Naive thymus-derived CD8-positive, alpha-beta T cell (primary cell): ENCODE measurements around the gene KLF14. TPM values are rescaled to one million over a fixed set of nuclear protein-coding genes. Genes with fewer than 3 reads are reported as not detected.
"Not testable (repeated sequence)": the region's sequence is repeated elsewhere in the genome, so short reads cannot be mapped to it uniquely, and the experiment has no call there.

Source experiments
- ATAC-seq, 2 donors: fragments of 150-1000 bp; cut with Tn5 transposase in 1 of 2; sonication (Bioruptor Pico), chemical (Tn5 transposase) in 1 of 2; 1 replicate in 1 of 2; 2 replicates in 1 of 2; pipeline ENCODE4 v1.10.0; 2021; ENCODE audit warnings: mild to moderate bottlenecking in 2 of 2, moderate library complexity in 2 of 2
- POLR2A ChIA-PET: fragments of 350-600 bp; sonication (Branson Sonifier 250); formaldehyde crosslinking; loops from one replicate; lab custom pipeline; 2021; ENCODE audit warnings: antibody characterized with exemption; lab: Charles Lee
- DNase-seq, 10 donors: peaks; one replicate each; pipeline versions ENCODE4 v3.0.0 to v3.0.0-alpha.2; 2020 to 2022
- H3K27ac Mint-ChIP-seq, 10 donors: one replicate each; pipeline ENCODE4 v1.8.0; 2020 to 2022; ENCODE audit warnings: mild to moderate bottlenecking in 10 of 10, mixed read lengths in 10 of 10, moderate library complexity in 4 of 10, inconsistent platforms in 1 of 10
- H3K27me3 Mint-ChIP-seq, 5 donors: one replicate each; pipeline ENCODE4 v1.8.0; 2021 to 2022; ENCODE audit warnings: mixed read lengths in 5 of 5
- H3K36me3 Mint-ChIP-seq, 3 donors: one replicate each; pipeline ENCODE4 v1.8.0; 2020 to 2022; ENCODE audit warnings: mixed read lengths in 3 of 3, mild to moderate bottlenecking in 2 of 3, inconsistent platforms in 1 of 3
- H3K4me1 Mint-ChIP-seq, 4 donors: one replicate each; pipeline ENCODE4 v1.8.0; 2021 to 2022; ENCODE audit warnings: mixed read lengths in 4 of 4
- H3K4me3 Mint-ChIP-seq, 10 donors: one replicate each; pipeline ENCODE4 v1.8.0; 2020 to 2022; ENCODE audit warnings: mild to moderate bottlenecking in 10 of 10, mixed read lengths in 10 of 10, moderate library complexity in 6 of 10, inconsistent platforms in 1 of 10
- H3K9me3 Mint-ChIP-seq, 9 donors: one replicate each; pipeline ENCODE4 v1.8.0; 2020 to 2022; ENCODE audit warnings: mixed read lengths in 9 of 9, mild to moderate bottlenecking in 3 of 9, inconsistent platforms in 1 of 9, moderate library complexity in 1 of 9
- polyA plus RNA-seq, 3 donors: library from polyadenylated mRNA; unstranded; fragments of 300-500 nt; fragmentation: Illumina TruSeq; gene quantifications; one replicate each; pipeline ENCODE4 v1.2.3, GENCODE V29; 2021
- total RNA-seq, 8 experiments: library from RNA in 2 of 8; stranded (reverse) in 2 of 8; gene quantifications; one replicate each; pipeline ENCODE4 v1.2.3 and lab custom pipeline; 2021 to 2026

KLF14 gene
- not detected for total RNA-seq
- not detected for polyA plus RNA-seq
- 0 to 0.14 (median 0) reads per million in 6 experiments for total RNA-seq (lab: John Stamatoyannopoulos, UW)

DNA sequence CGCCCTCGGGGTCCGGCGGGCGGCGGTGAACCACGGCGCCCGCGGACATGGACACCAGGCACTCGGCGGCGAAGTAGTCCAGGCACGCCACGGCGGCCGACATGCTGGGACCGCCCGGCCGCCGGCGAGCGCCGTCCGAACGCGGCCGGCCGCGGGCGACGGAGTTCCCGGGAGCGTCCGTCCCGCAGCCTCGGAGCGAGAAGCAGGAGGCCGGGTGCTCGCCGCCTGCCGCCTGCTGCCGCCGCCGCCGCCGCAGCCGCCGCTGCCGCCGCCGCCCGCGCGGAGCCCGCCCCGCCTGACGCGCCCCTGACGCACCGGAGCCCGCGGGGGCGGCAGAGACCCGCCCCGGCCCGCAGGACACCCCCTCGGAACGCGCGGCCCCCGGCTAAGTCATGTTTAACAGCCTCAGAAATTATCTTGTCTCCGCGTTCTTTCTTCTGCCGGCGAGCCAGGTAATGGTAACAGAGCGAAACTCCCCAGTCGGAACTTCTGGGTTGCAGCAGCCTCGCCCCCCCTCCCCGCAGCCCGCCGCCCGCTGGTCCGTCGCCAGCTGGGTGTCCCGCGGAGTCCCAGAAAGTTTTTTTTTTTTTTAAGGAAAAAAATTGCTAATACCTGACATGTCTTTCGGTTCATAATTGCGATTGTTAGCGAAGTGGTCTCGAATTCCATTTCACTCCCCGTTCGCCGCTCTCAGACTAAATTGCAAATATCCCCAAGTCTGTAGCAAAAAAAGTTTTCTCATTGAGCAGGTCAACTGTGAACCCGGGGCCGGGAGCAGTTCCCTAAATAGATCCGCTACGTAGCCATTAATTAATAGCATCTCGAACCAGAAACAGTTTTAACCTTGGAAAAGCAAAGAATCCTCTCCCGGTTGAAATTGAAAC is at the start of gene KLF14:
Gene KLF14, minus strand, starts transcription at position 277 of the 884 bp plus-strand sequence. Its CDS starts 174 bp downstream, at position 103.
- Mint-ChIP-seq H3K4me3 (peak within 1 kb of the TSS; percentile 74 to 92 (median 86)), H3K27ac (peak within 1 kb of the TSS in 4 of 10 donors; percentile 9 to 69 (median 44)), H3K9me3 (peaks cover 0 to 38% (median 2%) of the 10 kb centered on the region in 9 donors), H3K36me3 (peaks cover 3 to 13% (median 9%) of the 10 kb centered on the region in 3 donors), H3K4me1 (peaks cover 0 to 10% (median 7%) of the 10 kb centered on the region in 4 donors), H3K27me3 (peaks cover 55 to 80% (median 76%) of the 10 kb centered on the region in 5 donors)
- DNase-seq (peak in 8 of 10 donors; percentile 23 to 64 (median 48)), ATAC-seq (peak; percentile 70 to 74)
- POLR2A ChIA-PET, result no interaction called here

- peaks cover 0 to 7% (median 5%) of the 10 kb centered on the region in 3 donors for H3K36me3 Mint-ChIP-seq
- H3K4me1 Mint-ChIP-seq, result no peaks in the 10 kb centered on the region
- no peak overlapping the region for H3K4me3 Mint-ChIP-seq
- H3K27ac Mint-ChIP-seq, result no peak overlapping the region
- peaks cover 17 to 68% (median 28%) of the 10 kb centered on the region in 5 donors for H3K27me3 Mint-ChIP-seq
- ATAC-seq, result no peak
- peaks cover 0 to 19% (median 2%) of the 10 kb centered on the region in 9 donors for H3K9me3 Mint-ChIP-seq
- POLR2A ChIA-PET, result no interaction called here
- DNase-seq, result no peak
Measured at GRCh38 chr7:130781346-130781745, 47.3 kb upstream of the KLF14 start.

DNA sequence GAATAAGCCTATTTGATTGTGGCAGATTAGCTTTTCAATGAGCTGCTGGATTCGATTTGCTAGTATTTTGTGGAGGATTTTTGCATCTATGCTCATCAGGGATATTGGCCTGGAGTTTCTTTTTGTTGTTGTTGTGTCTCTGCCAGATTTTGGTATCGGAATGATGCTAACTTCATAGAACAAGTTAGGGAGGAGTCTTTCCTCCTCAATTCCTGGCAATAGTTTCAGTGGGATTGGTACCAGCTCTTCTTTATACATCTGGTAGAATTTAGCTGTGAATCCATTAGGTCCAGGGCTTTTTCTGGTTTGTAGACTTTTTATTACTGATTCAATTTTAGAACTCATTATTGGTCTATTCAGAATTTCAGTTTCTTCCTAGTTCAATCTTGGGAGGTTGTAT is 43.4 kb upstream of the KLF14 start:
- no peak for ATAC-seq
- H3K27me3 Mint-ChIP-seq, result peaks cover 16 to 56% (median 19%) of the 10 kb centered on the region in 5 donors

GRCh38 chr7:130772456-130772855 is 38.4 kb upstream of the KLF14 start:
- H3K27ac Mint-ChIP-seq, H3K4me3 Mint-ChIP-seq, ATAC-seq, H3K4me1 Mint-ChIP-seq, DNase-seq, POLR2A ChIA-PET: not testable (repeated sequence)
- Mint-ChIP-seq H3K9me3 (peaks cover 17 to 60% (median 43%) of the 10 kb centered on the region in 9 donors), H3K36me3 (peaks cover 0 to 45% (median 14%) of the 10 kb centered on the region in 3 donors), H3K27me3 (peaks cover 4 to 30% (median 7%) of the 10 kb centered on the region in 5 donors)

More for the DNA sequence above, 43.4 kb upstream of the KLF14 start:
- Mint-ChIP-seq H3K4me1 (no peaks in the 10 kb centered on the region), H3K36me3 (peaks cover 0 to 10% (median 7%) of the 10 kb centered on the region in 3 donors), H3K27ac (no peak overlapping the region), H3K9me3 (peaks cover 2 to 32% (median 12%) of the 10 kb centered on the region in 9 donors), H3K4me3 (no peak overlapping the region)
- no peak for DNase-seq
- POLR2A ChIA-PET, result no interaction called here

DNA sequence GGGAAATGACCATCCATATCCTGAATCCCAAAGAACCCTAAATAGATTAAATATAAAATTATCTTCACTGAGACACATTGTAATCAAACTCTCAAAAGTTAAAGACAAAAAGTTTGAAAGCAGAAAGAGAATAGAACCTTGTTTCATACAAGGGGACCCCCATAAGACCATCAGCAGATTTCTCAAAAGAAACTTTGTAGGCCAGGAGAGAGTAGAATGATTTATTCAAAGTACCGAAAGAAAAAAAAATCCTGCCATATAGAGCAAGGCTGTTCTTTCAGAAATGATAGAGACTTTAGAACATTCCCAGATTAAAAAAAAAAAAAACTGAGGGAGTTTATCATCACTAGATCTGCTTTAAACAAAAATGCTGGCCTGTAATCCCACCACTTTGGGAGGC is 34.8 kb upstream of the KLF14 start:
- H3K9me3 Mint-ChIP-seq, result peaks cover 19 to 60% (median 51%) of the 10 kb centered on the region in 9 donors
- H3K27ac Mint-ChIP-seq, result no peak overlapping the region
- no peak overlapping the region for H3K4me3 Mint-ChIP-seq
- H3K36me3 Mint-ChIP-seq, result peaks cover 0 to 50% (median 23%) of the 10 kb centered on the region in 3 donors
- no peak for DNase-seq
- POLR2A ChIA-PET, result no interaction called here
- no peaks in the 10 kb centered on the region for H3K4me1 Mint-ChIP-seq
- peaks cover 17 to 35% (median 21%) of the 10 kb centered on the region in 5 donors for H3K27me3 Mint-ChIP-seq
- ATAC-seq, result no peak

DNA sequence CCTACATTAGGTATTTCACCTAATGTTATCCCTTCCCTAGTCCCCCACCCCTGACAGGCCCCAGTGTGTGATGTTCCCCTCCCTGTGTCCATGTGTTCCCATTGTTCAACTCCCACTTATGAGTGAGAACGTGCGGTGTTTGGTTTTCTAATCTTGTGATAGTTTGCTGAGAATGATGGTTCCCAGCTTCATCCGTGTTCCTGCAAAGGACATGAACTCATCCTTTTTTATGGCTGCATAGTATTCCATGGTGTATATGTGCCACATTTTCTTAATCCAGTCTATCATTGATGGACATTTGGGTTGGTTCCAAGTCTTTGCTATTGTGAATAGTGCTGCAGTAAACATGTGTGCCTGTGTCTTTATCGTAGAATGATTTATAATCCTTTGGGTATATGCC is 30.6 kb upstream of the KLF14 start:
- ATAC-seq, POLR2A ChIA-PET, H3K4me3 Mint-ChIP-seq, H3K27ac Mint-ChIP-seq, H3K4me1 Mint-ChIP-seq, DNase-seq: not testable (repeated sequence)
- H3K9me3 Mint-ChIP-seq, result peaks cover 6 to 30% (median 19%) of the 10 kb centered on the region in 9 donors
- peaks cover 13 to 35% (median 21%) of the 10 kb centered on the region in 5 donors for H3K27me3 Mint-ChIP-seq
- peaks cover 0 to 21% (median 17%) of the 10 kb centered on the region in 3 donors for H3K36me3 Mint-ChIP-seq

- no peak overlapping the region for H3K4me3 Mint-ChIP-seq
- H3K27ac Mint-ChIP-seq, result peak overlapping the region in 1 of 10 donors; percentile 17
- ATAC-seq, result peak; percentile 46 to 48
- no peaks in the 10 kb centered on the region for H3K4me1 Mint-ChIP-seq
- no peaks in the 10 kb centered on the region for H3K9me3 Mint-ChIP-seq
- peak in 4 of 10 donors; percentile 4 to 55 (median 50) for DNase-seq
- POLR2A ChIA-PET, result no interaction called here
- H3K36me3 Mint-ChIP-seq, result no peaks in the 10 kb centered on the region
- peaks cover 0 to 1% (median 0%) of the 10 kb centered on the region in 5 donors for H3K27me3 Mint-ChIP-seq
Measured at GRCh38 chr7:130758429-130759056, 24.5 kb upstream of the KLF14 start.

DNA sequence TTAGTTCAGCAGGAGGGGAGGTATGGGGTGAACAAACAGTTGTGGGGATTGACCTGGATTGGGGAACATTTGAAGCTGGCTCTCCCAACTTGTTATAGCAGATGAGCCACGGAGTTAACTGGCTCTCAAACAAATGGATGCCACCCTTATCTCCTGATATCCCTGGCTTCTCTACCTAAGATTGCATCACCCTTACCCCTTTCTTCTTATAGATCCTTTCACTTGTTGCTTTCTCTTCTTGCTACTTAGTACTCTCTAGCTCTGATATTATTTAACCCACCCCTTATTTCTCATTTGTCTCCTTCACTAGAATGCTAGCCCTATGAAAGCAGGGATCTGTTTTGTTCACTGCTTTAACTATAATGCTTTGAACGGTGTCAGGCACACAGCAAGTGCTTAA is 22.3 kb upstream of the KLF14 start:
- H3K4me1 Mint-ChIP-seq, result peaks cover 0 to 2% (median 0%) of the 10 kb centered on the region in 4 donors
- no peaks in the 10 kb centered on the region for H3K9me3 Mint-ChIP-seq
- no peaks in the 10 kb centered on the region for H3K36me3 Mint-ChIP-seq
- H3K27ac Mint-ChIP-seq, result no peak overlapping the region
- H3K4me3 Mint-ChIP-seq, result no peak overlapping the region
- ATAC-seq (no peak), DNase-seq (no peak)
- POLR2A ChIA-PET, result no interaction called here
- H3K27me3 Mint-ChIP-seq, result peaks cover 2 to 13% (median 7%) of the 10 kb centered on the region in 5 donors

- H3K27me3 Mint-ChIP-seq, result peaks cover 7 to 18% (median 8%) of the 10 kb centered on the region in 5 donors
- no peak for ATAC-seq
- POLR2A ChIA-PET, result no interaction called here
Measured at GRCh38 chr7:130752424-130752823, 18.4 kb upstream of the KLF14 start.

GRCh38 chr7:130750755-130751154 is 16.7 kb upstream of the KLF14 start:
- H3K4me3 Mint-ChIP-seq, result no peak overlapping the region
- ATAC-seq, result no peak
- POLR2A ChIA-PET, result no interaction called here
- H3K4me1 Mint-ChIP-seq, result peaks cover 0 to 2% (median 0%) of the 10 kb centered on the region in 4 donors
- no peaks in the 10 kb centered on the region for H3K9me3 Mint-ChIP-seq
- H3K36me3 Mint-ChIP-seq, result no peaks in the 10 kb centered on the region
- DNase-seq, result no peak
- H3K27me3 Mint-ChIP-seq, result peaks cover 7 to 28% (median 12%) of the 10 kb centered on the region in 5 donors
- no peak overlapping the region for H3K27ac Mint-ChIP-seq

More at GRCh38 chr7:130752424-130752823, 18.4 kb upstream of the KLF14 start:
- Mint-ChIP-seq H3K4me3 (no peak overlapping the region), H3K9me3 (no peaks in the 10 kb centered on the region), H3K27ac (no peak overlapping the region), H3K36me3 (no peaks in the 10 kb centered on the region), H3K4me1 (peaks cover 0 to 2% (median 0%) of the 10 kb centered on the region in 4 donors)
- DNase-seq, result no peak

GRCh38 chr7:130748531-130749389 is 14.8 kb upstream of the KLF14 start:
- no peaks in the 10 kb centered on the region for H3K36me3 Mint-ChIP-seq
- no peak overlapping the region for H3K4me3 Mint-ChIP-seq
- DNase-seq (no peak), ATAC-seq (no peak)
- H3K27ac Mint-ChIP-seq, result no peak overlapping the region
- POLR2A ChIA-PET, result interaction anchor here (0.6 to 0.7 kb wide), 2 partner anchors 264 to 997 kb away, joined by 3 to 5 read pairs; no protein-coding TSS in a partner anchor
- H3K4me1 Mint-ChIP-seq, result peaks cover 0 to 2% (median 0%) of the 10 kb centered on the region in 4 donors
- H3K27me3 Mint-ChIP-seq, result peaks cover 14 to 43% (median 23%) of the 10 kb centered on the region in 5 donors
- no peaks in the 10 kb centered on the region for H3K9me3 Mint-ChIP-seq
